Midbrain (tissue), 1 donor: ENCODE measurements around the gene CES2.
"Not testable (repeated sequence)": the region's sequence is repeated elsewhere in the genome, so short reads cannot be mapped to it uniquely, and the experiment has no call there.

Experiments used
- DNase-seq: peaks from one replicate; lab custom pipeline; 2025; lab: John Stamatoyannopoulos, UW

The CES2 gene

GRCh38 chr16:66979011-66979717 lies 43.8 kb downstream of the CES2 start:
- DNase-seq = no peak

GRCh38 chr16:66983033-66983432 lies 47.7 kb downstream of the CES2 start:
- no peak for DNase-seq

GRCh38 chr16:66984892-66985311 lies 49.6 kb downstream of the CES2 start:
- DNase-seq = no peak

GRCh38 chr16:66986559-66986958 lies 51.2 kb downstream of the CES2 start:
- DNase-seq = no peak

GRCh38 chr16:66988197-66988788 lies 53.0 kb downstream of the CES2 start, which contains the start of gene CES4A:
CES4A (plus strand) TSS chr16:66988589; CDS start chr16:66988773, 184 bp downstream.
- no peak for DNase-seq

- DNase-seq = no peak
Measured at GRCh38 chr16:66991545-66992077, 56.3 kb downstream of the CES2 start.

GRCh38 chr16:66993558-66993957 lies 58.2 kb downstream of the CES2 start:
- DNase-seq = not testable (repeated sequence)
